ENCODE results near the gene FOXRED2.
A peak's percentile ranks its signal among the peaks of the same experiment; 100 is the strongest.

The FOXRED2 gene

DNA sequence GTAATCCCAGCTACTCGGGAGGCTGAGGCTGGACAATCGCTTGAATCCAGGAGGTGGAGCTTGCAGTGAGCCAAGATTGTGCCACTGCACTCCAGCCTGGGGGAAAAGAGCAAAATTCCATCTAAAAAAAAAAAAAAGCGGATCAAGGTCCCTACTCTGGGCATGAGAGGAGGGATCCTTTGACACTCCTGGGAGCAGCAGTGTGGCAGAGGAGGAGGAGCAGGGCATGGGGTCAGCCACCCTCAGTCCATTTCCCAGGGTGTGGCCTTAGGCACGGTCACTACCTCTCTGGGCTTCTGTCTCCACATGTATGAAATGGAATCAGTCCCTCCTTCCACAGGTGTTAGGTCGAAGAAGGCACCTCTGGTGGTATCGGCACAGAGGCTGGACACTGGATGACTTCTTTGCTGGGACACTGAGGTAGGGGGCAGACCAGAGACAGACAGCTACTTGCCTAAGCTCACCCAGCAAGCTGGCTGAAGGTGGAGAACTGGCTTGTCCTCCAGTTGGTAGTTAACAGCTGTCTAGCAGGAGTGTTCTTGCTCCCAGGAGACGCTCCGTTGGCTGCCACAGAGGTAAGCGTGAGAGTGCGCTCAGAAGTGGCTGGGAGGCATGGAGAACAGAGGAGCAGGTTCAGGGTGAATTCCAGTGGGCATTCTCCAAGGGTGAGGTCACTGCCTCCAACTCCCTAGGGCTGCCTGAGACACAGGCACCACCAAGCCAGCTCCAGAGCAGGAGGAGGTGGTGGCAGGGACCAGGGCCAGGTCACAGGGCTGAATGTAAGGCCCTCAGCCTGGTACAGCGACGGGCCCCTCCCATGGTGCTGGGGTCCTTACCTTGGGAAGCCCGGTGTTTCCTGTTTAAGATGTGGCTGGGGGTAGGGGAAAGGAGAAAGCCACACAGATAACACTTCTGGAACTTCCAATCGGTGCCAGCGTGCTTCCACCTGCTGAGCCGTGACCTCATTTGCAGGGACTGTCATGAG, 44.9 kb downstream of the FOXRED2 start:
- no peak for DNase-seq (ENCODE audit: low spot score)
- TF ChIP-seq, protein P1, sequence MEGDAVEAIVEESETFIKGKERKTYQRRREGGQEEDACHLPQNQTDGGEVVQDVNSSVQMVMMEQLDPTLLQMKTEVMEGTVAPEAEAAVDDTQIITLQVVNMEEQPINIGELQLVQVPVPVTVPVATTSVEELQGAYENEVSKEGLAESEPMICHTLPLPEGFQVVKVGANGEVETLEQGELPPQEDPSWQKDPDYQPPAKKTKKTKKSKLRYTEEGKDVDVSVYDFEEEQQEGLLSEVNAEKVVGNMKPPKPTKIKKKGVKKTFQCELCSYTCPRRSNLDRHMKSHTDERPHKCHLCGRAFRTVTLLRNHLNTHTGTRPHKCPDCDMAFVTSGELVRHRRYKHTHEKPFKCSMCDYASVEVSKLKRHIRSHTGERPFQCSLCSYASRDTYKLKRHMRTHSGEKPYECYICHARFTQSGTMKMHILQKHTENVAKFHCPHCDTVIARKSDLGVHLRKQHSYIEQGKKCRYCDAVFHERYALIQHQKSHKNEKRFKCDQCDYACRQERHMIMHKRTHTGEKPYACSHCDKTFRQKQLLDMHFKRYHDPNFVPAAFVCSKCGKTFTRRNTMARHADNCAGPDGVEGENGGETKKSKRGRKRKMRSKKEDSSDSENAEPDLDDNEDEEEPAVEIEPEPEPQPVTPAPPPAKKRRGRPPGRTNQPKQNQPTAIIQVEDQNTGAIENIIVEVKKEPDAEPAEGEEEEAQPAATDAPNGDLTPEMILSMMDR (IDR thresholded peaks at IDR 0.05; ENCODE audit: extremely low read depth, missing control alignments): no peak

DNA sequence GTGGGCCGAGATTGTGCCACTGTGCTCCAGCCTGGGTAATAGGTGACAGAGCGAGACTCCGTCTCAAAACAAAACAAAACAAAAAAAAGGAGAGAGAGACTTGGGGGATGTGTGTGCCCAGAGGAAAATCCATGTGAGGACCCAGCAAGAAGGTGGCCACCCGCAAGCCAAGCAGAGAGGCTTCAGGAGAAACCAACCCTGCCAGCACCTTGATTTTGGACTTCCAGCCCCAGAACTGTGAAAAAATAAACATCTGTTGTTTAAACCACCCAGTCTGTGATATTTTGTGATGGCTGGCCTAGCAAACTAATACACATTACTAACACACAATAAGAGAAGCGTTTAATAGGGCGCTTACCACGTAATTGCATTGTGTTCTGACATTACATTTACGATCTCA, 46.6 kb downstream of the FOXRED2 start:
- DNase-seq (ENCODE audit: low spot score): no peak
- TF ChIP-seq, protein P1 (IDR thresholded peaks at IDR 0.05; ENCODE audit: extremely low read depth, missing control alignments): no peak

DNA sequence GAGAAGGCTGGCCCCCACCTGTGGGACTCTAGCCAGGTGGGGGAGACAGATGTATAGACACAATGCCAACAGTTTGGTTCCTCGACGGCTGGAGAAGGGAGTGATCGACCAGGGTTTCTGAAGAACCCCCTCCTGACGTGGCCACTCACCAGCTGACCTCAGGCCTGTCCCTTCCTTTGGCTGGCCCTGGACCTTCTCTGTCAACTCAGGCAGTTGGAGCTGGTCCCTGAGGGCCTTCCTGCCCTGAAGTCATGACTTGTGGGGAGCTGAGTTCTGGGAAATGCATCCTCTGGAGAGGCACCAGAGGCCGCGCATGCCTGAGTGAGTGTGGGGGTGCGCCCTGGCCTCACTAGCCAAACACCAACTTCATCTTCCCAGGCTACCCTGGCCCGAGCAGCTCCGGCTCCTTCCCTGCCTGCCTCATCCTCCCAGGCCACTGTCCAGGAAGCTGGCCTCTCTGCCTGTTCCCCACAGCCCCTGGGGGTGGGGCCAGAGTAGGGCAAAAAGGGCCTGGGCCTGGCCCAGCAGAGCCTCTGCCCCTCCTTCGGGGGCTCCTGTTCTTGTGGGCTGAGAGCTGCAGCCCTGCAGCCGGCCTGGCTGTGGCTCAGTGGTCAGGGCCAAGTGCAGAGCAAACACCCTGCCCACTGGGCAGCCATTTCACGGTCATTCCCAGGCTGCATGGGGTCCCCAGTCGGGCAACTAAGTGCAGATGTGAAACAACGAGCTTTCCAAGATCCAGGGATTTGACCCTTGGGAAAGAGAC, 49.0 kb downstream of the FOXRED2 start:
- DNase-seq (ENCODE audit: low spot score): peak; percentile 15
- TF ChIP-seq, protein P1 (IDR thresholded peaks at IDR 0.05; ENCODE audit: extremely low read depth, missing control alignments): no peak

DNA sequence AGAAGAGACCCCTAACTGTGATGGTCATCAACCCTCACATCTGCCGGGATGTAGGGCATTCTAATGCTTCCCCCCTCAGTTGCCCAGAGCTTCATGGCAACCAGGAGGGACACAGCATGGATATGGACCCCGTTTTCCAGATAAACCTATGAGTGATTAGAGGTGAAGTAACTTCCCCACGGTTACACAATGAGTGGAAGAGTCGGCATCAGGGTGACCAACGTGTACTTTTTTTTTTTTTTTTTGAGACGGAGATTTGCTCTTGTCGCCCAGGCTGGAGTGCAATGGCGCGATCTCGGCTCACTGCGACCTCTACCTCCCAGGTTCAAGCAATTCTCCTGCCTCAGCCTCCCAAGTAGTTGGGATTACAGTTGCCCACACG, 50.4 kb downstream of the FOXRED2 start:
- no peak for DNase-seq (ENCODE audit: low spot score)
- TF ChIP-seq, protein P1 (IDR thresholded peaks at IDR 0.05; ENCODE audit: extremely low read depth, missing control alignments): no peak

DNA sequence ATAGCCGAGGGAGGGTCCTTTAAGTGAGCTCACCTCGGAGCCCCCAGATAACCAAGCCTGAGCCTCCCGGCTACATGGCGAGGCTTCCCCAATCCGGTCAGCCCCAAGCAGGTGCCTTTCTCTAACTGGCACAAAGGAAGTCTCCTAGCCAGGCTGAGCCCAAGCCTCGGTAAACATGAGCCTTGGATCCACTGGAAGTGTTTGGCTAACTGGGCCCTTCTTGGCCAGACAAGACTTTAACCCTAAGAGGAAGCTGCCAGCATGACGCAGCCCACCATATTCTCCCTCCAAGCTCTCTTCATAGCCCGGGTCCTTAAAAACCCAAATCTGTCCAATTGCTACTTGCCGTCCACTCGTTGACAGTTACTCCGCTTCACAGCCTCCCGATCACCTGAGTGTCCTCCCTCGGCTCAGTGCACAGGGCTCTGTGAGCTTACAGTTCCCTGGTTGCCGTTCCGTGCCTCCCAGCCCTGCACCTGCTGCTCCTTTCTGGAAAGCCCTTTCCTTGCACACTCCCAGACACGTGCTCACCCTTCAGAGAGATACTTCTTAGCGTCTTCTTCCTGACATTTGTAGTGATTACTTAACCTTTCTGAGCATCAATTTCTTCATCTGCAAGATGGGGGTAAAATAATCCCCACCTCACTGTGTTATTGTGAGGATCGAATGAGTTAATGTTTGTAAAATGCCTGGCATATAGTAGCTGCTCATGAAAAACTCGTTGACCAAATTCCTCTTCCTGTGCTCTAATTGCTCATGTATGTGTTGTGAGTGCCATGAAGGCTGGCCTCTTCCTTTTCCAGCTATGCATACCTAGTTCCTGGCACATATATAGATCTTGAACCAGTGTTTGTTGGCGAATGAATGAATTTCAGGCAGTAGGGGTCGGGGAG, 51.0 kb downstream of the FOXRED2 start:
- TF ChIP-seq, protein P1 (IDR thresholded peaks at IDR 0.05; ENCODE audit: extremely low read depth, missing control alignments): no peak
- no peak for DNase-seq (ENCODE audit: low spot score)

DNA sequence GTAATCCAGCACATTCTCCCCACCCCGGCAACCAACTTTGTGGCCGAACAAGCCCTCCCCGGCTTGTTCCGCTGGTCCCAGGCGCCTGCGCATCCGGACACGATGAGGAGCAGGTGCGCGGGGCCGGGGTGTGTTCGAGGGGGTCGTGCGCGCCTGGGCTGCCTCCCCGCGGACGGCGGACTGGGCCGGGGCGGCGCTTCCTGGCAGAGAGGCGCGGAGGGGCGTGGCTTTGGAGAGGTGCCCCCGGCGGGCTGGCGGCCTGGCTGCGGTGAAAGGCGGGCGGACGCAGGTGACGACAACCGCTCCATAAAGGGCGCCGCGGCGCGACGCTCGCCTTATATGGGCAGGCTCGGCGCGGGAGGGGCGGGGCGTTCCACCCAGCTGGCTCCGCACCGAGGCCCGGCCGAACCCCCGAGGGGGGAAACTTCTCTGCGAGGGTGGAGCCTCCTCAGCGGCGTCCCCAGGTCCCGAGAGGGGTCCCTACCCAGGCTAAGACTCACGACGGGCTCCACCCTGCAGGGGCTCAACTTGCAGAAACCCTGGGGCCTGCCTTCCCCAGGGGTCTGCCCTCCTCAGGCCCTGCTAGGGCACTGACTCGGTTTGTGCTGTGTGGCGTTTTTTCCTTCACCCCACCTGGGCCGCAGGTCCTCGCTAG, 51.8 kb downstream of the FOXRED2 start:
- DNase-seq (ENCODE audit: low spot score): peak; percentile 92
- TF ChIP-seq, protein P1 (IDR thresholded peaks at IDR 0.05; ENCODE audit: extremely low read depth, missing control alignments): no peak
